Natural killer cell (primary cell): Measurements from ENCODE around the gene GRIA3. TPM values are rescaled to one million over a fixed set of nuclear protein-coding genes. Genes with fewer than 3 reads are reported as not detected.

Source experiments
- ATAC-seq, 3 donors: fragments of 150-1000 bp in 2 of 3; fragments of 200-7000 bp in 1 of 3; cut with Tn5 transposase; 1 replicate in 1 of 3; 2 replicates in 2 of 3; pipeline ENCODE4 v1.10.0; 2021; ENCODE audit warnings: mild to moderate bottlenecking in 2 of 3, moderate library complexity in 2 of 3
- DNase-seq, 2 donors: peaks; one replicate each; pipeline versions ENCODE4 v3.0.0 to v3.0.0-alpha.2; 2013 to 2021; ENCODE audit warnings: mixed read lengths in 1 of 2
- H3K27ac ChIP-seq: one replicate; pipeline ENCODE4 v1.5.1; 2013; ENCODE audit warnings: mild to moderate bottlenecking, low read length
- H3K27me3 ChIP-seq: one replicate; pipeline ENCODE4 v1.6.1; 2013; ENCODE audit warnings: low read length; ENCODE audit not compliant: control insufficient read depth, insufficient read depth
- H3K36me3 ChIP-seq: one replicate; pipeline ENCODE4 v1.6.1; 2013; ENCODE audit warnings: low read length; ENCODE audit not compliant: control insufficient read depth, insufficient read depth
- H3K4me1 ChIP-seq: one replicate; pipeline ENCODE4 v1.6.1; 2013; ENCODE audit warnings: low read length; ENCODE audit not compliant: control insufficient read depth, insufficient read depth
- H3K4me3 ChIP-seq: one replicate; pipeline ENCODE4 v1.5.1; 2013; ENCODE audit warnings: low read length
- H3K9me3 ChIP-seq: one replicate; pipeline ENCODE4 v1.6.1; 2013; ENCODE audit warnings: low read length; ENCODE audit not compliant: control insufficient read depth, insufficient read depth
- H3K27ac Mint-ChIP-seq, 2 donors: one replicate each; pipeline ENCODE4 v1.8.0; 2022; ENCODE audit warnings: mild to moderate bottlenecking in 2 of 2, mixed read lengths in 2 of 2, moderate library complexity in 1 of 2
- H3K27me3 Mint-ChIP-seq, 2 donors: one replicate each; pipeline ENCODE4 v1.8.0; 2022; ENCODE audit warnings: low read depth in 2 of 2, mixed read lengths in 2 of 2
- H3K36me3 Mint-ChIP-seq: one replicate; pipeline ENCODE4 v1.8.0; 2022; ENCODE audit warnings: mixed read lengths
- H3K4me1 Mint-ChIP-seq, 2 donors: one replicate each; pipeline ENCODE4 v1.8.0; 2022; ENCODE audit warnings: mixed read lengths in 2 of 2
- H3K4me3 Mint-ChIP-seq: one replicate; pipeline ENCODE4 v1.8.0; 2022; ENCODE audit warnings: mild to moderate bottlenecking, moderate library complexity, mixed read lengths
- H3K9me3 Mint-ChIP-seq, 2 donors: one replicate each; pipeline ENCODE4 v1.8.0; 2022; ENCODE audit warnings: mixed read lengths in 2 of 2
- WGBS: methylation state at CpG from one replicate; pipeline ENCODE4 v1.1.7; 2013; ENCODE audit warnings: missing lambda C conversion rate; ENCODE audit not compliant: insufficient coverage; 5-methylcytosine and 5-hydroxymethylcytosine counted together
- intact Hi-C: fragments of 100-400 bp; cut with micrococcal nuclease; formaldehyde crosslinking; loops from one replicate; pipeline ENCODE4 v1.14.2; 2022
- total RNA-seq, 4 donors: library from RNA; stranded (reverse); fragments of 120-200 nt in 1 of 4; gene quantifications; one replicate each; pipeline versions ENCODE4 v1.2.3 to v1.2.4, GENCODE V29; 2013 to 2022
- TF ChIP-seq, protein P1 (sequence below): fragments of 200-600 bp; IDR thresholded peaks from one replicate; pipeline ENCODE4 v1.8.0; 2022; ENCODE audit warnings: antibody characterized with exemption

The GRIA3 gene
- total RNA-seq, 3 donors from 2014 or later (not counting 1 experiment from before 2014, with no cell fraction given), result not detected

DNA sequence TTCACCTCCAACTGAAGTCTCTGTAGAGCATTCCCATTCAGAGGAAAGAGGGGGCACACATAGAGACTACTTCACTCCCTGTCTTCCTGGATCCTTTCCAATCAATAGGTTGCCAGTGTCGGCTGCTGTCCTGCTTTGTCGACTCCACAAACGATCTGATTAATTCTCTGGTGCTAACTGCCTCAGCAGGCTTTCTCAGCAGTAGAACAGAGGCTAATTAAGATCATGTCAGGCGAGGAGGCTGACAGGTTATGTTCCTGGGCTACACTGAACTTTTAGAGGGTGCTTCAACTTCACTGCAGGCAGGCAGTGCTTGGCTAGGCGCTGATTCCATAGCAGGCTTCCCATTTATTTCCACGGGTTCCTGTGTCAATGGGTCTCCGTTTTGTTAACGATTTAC lies 79.2 kb downstream of the GRIA3 start:
- H3K27me3 ChIP-seq, result no peaks in the 10 kb centered on the region
- H3K9me3 ChIP-seq, result no peaks in the 10 kb centered on the region
- no peak for ATAC-seq
- DNase-seq, result no peak
- H3K9me3 Mint-ChIP-seq, result peaks cover 4 to 6% of the 10 kb centered on the region in 2 donors
- no peak overlapping the region for H3K27ac Mint-ChIP-seq
- no peaks in the 10 kb centered on the region for H3K4me1 ChIP-seq
- H3K4me3 ChIP-seq, result no peak overlapping the region
- H3K36me3 Mint-ChIP-seq, result no peaks in the 10 kb centered on the region
- H3K27me3 Mint-ChIP-seq, result no peaks in the 10 kb centered on the region
- 43% methylated on average over 7 of the region's 8 CpGs for WGBS
- no peaks in the 10 kb centered on the region for H3K36me3 ChIP-seq
- H3K4me3 Mint-ChIP-seq, result no peak overlapping the region
- TF ChIP-seq, protein P1, sequence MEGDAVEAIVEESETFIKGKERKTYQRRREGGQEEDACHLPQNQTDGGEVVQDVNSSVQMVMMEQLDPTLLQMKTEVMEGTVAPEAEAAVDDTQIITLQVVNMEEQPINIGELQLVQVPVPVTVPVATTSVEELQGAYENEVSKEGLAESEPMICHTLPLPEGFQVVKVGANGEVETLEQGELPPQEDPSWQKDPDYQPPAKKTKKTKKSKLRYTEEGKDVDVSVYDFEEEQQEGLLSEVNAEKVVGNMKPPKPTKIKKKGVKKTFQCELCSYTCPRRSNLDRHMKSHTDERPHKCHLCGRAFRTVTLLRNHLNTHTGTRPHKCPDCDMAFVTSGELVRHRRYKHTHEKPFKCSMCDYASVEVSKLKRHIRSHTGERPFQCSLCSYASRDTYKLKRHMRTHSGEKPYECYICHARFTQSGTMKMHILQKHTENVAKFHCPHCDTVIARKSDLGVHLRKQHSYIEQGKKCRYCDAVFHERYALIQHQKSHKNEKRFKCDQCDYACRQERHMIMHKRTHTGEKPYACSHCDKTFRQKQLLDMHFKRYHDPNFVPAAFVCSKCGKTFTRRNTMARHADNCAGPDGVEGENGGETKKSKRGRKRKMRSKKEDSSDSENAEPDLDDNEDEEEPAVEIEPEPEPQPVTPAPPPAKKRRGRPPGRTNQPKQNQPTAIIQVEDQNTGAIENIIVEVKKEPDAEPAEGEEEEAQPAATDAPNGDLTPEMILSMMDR, result no peak
- intact Hi-C loops, result no loop called here
- no peaks in the 10 kb centered on the region for H3K4me1 Mint-ChIP-seq
- H3K27ac ChIP-seq, result no peak overlapping the region

GRCh38 chrX:123263747-123264146 lies 79.7 kb downstream of the GRIA3 start:
- TF ChIP-seq, protein P1, result no peak
- peaks cover 4 to 6% of the 10 kb centered on the region in 2 donors for H3K9me3 Mint-ChIP-seq

DNA sequence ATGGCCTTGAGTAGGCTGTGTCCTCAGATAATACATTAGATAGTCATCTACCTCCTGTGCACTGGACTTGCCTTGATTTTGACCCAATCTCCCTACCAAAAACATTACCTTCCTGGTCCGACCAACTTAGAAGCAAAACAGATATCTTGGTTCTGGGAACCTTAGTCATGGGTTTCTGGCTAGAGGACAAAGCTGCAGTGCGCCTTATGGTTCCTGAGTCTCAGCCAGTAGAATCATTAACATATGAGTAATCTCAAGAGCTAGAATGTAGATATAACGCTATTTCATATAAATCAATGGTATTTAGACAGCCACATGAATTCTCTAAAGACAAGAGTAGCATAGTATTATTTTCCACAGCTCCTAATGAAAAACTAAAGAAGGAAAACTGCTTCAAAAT lies 83.1 kb downstream of the GRIA3 start:
- Histone ChIP-seq H3K27ac (no peak overlapping the region), H3K27me3 (no peaks in the 10 kb centered on the region), H3K9me3 (no peaks in the 10 kb centered on the region), H3K4me1 (no peaks in the 10 kb centered on the region), H3K4me3 (no peak overlapping the region), H3K36me3 (no peaks in the 10 kb centered on the region)
- intact Hi-C loops, result no loop called here
- no peak overlapping the region for H3K4me3 Mint-ChIP-seq
- TF ChIP-seq, protein P1, result no peak
- no peaks in the 10 kb centered on the region for H3K27me3 Mint-ChIP-seq
- H3K4me1 Mint-ChIP-seq, result no peaks in the 10 kb centered on the region
- H3K27ac Mint-ChIP-seq, result no peak overlapping the region
- no peak for ATAC-seq
- H3K36me3 Mint-ChIP-seq, result no peaks in the 10 kb centered on the region
- peaks cover 4 to 6% of the 10 kb centered on the region in 2 donors for H3K9me3 Mint-ChIP-seq
- WGBS, result 58% methylated on average over 1 of the region's 3 CpGs
- DNase-seq, result no peak

More at GRCh38 chrX:123263747-123264146, 79.7 kb downstream of the GRIA3 start:
- DNase-seq, result no peak
- H3K36me3 ChIP-seq, result no peaks in the 10 kb centered on the region
- Mint-ChIP-seq H3K36me3 (no peaks in the 10 kb centered on the region), H3K4me1 (no peaks in the 10 kb centered on the region), H3K27me3 (no peaks in the 10 kb centered on the region), H3K27ac (no peak overlapping the region), H3K4me3 (no peak overlapping the region)
- WGBS, result no CpG with 5 or more reads among the region's 1 CpG
- H3K4me3 ChIP-seq, result no peak overlapping the region
- H3K27ac ChIP-seq, result no peak overlapping the region
- intact Hi-C loops, result no loop called here
- H3K9me3 ChIP-seq, result no peaks in the 10 kb centered on the region
- no peaks in the 10 kb centered on the region for H3K27me3 ChIP-seq
- ATAC-seq, result no peak
- H3K4me1 ChIP-seq, result no peaks in the 10 kb centered on the region

DNA sequence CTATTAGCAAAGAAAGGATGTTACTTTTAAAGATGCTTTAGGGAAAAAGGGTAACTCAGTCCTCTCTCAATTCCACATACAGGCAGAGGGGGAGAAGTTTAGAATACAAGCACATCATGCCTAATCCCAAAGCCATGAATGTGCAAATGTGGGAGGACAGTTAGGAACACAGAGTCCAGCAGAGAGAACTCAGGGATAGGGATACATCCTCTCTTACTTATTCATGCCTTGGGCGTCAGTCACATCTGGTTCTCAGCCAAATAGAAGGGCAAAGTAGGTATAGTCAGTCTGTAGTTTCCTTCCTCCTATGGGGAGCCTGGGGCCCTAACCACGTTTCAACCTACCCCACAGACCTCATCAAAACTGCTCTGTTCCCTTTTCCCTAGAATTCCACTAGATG lies 87.8 kb downstream of the GRIA3 start:
- no peaks in the 10 kb centered on the region for H3K9me3 ChIP-seq
- intact Hi-C loops, result no loop called here
- H3K4me1 ChIP-seq, result no peaks in the 10 kb centered on the region
- ATAC-seq (no peak), DNase-seq (no peak)
- WGBS, result 0% methylated on average over 1 of the region's 2 CpGs
- Mint-ChIP-seq H3K4me3 (no peak overlapping the region), H3K4me1 (no peaks in the 10 kb centered on the region), H3K27ac (no peak overlapping the region), H3K9me3 (no peaks in the 10 kb centered on the region), H3K36me3 (no peaks in the 10 kb centered on the region), H3K27me3 (no peaks in the 10 kb centered on the region)
- no peak overlapping the region for H3K27ac ChIP-seq
- no peak overlapping the region for H3K4me3 ChIP-seq
- H3K27me3 ChIP-seq, result no peaks in the 10 kb centered on the region
- no peaks in the 10 kb centered on the region for H3K36me3 ChIP-seq
- TF ChIP-seq, protein P1, result no peak
